ENCODE data around the gene CUBN.

DNA sequence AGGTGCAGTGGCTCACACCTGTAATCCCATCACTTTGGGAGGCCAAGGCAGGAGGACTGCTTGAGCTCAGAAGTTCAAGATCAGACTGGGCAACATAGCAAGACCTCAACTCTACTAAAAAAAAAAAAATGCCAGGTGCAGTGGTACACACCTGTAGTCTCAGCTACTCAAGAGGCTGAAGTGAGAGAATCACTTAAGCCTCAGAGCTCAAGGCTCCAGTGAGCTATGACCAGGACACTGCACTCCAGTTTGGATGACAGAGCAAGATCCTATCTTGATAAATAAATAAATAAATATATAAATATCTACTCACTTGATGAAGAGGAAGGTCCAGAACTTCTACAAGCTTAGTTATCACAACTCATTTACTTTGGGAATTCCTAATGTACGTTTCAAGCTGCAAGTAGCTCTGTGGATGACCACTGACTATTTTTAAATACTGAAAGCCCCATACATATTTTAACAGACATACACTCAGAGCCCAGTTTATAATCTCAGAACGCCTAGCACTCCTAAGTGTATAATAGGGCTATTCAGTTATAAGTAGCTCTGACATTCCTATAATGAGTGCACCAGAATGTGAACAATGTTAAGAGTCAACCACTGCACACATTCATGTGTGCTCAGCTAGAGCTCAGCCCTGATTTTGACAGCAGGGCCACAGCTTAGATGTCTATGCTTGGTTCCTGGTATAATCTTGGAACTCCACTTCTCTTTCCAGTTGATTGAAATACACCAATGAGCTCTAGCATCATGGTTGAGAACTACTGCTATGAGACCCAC is 119.1 kb downstream of the CUBN start:
- TF ChIP-seq, protein P1, sequence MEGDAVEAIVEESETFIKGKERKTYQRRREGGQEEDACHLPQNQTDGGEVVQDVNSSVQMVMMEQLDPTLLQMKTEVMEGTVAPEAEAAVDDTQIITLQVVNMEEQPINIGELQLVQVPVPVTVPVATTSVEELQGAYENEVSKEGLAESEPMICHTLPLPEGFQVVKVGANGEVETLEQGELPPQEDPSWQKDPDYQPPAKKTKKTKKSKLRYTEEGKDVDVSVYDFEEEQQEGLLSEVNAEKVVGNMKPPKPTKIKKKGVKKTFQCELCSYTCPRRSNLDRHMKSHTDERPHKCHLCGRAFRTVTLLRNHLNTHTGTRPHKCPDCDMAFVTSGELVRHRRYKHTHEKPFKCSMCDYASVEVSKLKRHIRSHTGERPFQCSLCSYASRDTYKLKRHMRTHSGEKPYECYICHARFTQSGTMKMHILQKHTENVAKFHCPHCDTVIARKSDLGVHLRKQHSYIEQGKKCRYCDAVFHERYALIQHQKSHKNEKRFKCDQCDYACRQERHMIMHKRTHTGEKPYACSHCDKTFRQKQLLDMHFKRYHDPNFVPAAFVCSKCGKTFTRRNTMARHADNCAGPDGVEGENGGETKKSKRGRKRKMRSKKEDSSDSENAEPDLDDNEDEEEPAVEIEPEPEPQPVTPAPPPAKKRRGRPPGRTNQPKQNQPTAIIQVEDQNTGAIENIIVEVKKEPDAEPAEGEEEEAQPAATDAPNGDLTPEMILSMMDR (conservative IDR thresholded peaks at IDR 0.05): no peak
- TF ChIP-seq EZH2 (IDR thresholded peaks at IDR 0.05; ENCODE audit: low read depth): no peak
